HFF-Myc (cell line): Measurements from ENCODE around the gene ABHD12.

Experiments used
- DNase-seq: peaks from one replicate; pipeline ENCODE4 v3.0.0-alpha.2; 2011; ENCODE audit warnings: low read depth; ENCODE audit errors: extremely low read depth
- H3K4me3 ChIP-seq: replicated peaks from 2 replicates; pipeline ENCODE4 v1.5.1; 2011; ENCODE audit warnings: low read depth, mild to moderate bottlenecking, control low read depth, low read length
- CTCF ChIP-seq: IDR thresholded peaks from 2 replicates; pipeline ENCODE4 v1.5.1; 2012; ENCODE audit warnings: mild to moderate bottlenecking, low read depth, low read length, control low read depth; ENCODE audit errors: missing control alignments

Gene ABHD12

GRCh38 chr20:25345721-25346120 is 44.9 kb downstream of the ABHD12 start:
- no peak for TF ChIP-seq CTCF
- no peak overlapping the region for H3K4me3 ChIP-seq
- no peak for DNase-seq

- DNase-seq: no peak
- no peak for TF ChIP-seq CTCF
- no peak overlapping the region for H3K4me3 ChIP-seq
Measured at GRCh38 chr20:25344634-25345033, 46.0 kb downstream of the ABHD12 start.

GRCh38 chr20:25341716-25342680 is 48.6 kb downstream of the ABHD12 start:
- TF ChIP-seq CTCF: no peak
- no peak for DNase-seq
- H3K4me3 ChIP-seq: no peak overlapping the region

GRCh38 chr20:25340380-25340779 is 50.3 kb downstream of the ABHD12 start:
- TF ChIP-seq CTCF: no peak
- no peak for DNase-seq
- no peak overlapping the region for H3K4me3 ChIP-seq

- no peak for DNase-seq
- no peak overlapping the region for H3K4me3 ChIP-seq
- TF ChIP-seq CTCF: no peak
Measured at GRCh38 chr20:25339608-25340007, 51.0 kb downstream of the ABHD12 start.

- H3K4me3 ChIP-seq: no peak overlapping the region
- TF ChIP-seq CTCF: no peak
- no peak for DNase-seq
Measured at GRCh38 chr20:25338112-25339023, 52.3 kb downstream of the ABHD12 start.
